ENCODE results near the gene USP33. TPM values are rescaled to one million over a fixed set of nuclear protein-coding genes. Genes with fewer than 3 reads are reported as not detected.
"Not testable (repeated sequence)": the region's sequence is repeated elsewhere in the genome, so short reads cannot be mapped to it uniquely, and the experiment has no call there.

The USP33 gene
- total RNA-seq, 1 donor from 2014 or later = 53.1 TPM

DNA sequence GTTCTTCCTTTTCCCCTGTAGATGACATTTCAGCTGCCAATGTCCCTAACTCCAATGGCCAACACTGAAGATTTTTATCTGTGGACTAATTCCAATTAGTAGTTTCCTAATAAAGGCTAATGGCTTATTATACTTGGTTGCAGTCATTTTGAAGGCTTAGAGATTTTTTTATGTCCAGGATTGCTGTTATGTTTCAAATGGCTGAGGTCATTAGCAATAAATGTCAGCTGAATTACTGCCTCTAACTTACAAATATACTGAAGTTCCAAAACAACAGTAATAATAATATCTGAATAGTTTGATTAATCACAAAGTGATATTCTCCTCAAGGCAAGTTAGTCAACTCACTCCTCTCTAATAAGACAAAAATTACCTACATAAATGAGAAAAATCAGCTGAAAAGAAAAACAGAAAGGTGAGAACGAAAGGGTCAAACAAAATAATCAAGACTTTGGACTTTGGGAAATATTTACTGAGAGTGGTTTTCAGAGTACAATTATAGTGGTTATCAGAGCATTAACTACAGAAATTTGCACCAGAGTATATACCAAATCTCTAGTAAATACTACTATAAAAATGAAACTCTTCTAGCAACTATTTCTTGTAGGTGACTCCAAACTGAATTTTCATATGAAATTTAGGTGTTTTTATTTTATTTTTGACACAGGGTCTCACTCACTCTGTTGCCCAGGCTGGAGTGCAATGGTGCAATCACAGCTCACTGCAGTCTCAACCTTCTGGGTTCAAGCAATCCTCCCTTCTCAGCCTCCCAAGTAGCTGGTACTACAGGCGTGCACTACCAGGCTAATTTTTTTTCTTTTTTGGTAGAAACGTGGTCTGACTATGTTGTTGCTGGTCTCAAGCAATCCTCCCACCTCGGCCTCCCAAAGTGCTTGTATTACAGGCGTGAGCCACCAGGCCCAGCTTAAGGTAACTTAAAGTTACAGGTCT lies 80.7 kb downstream of the USP33 start:
- Mint-ChIP-seq H3K4me1 (ENCODE audit: low read depth) (peaks cover 36% of the 10 kb centered on the region), H3K9me3 (no peaks in the 10 kb centered on the region), H3K27ac (no peak overlapping the region), H3K27me3 (ENCODE audit: insufficient read depth) (no peaks in the 10 kb centered on the region), H3K4me3 (no peak overlapping the region), H3K36me3 (ENCODE audit: low read depth) (peaks cover 5% of the 10 kb centered on the region)
- intact Hi-C loops (cut with micrococcal nuclease) = no loop called here
- no peak for DNase-seq (ENCODE audit: low spot score)

DNA sequence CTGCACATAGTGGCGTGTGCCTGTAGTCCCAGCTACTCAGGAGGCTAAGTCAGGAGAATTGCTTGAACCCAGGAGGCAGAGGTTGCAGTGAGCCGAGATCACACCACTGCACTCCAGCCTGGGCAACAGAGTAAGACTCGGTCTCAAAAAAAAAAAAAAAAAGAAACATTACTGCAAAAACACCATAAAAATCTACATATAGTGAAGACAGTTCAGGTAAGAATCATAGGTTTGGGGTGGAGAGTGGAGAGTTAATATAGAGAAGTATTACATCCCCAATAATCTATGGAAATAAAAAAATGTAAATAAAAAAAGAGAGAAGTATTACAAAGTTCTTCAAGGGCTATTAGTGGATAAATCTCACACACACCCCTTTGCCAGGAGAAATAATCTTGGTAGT lies 84.8 kb downstream of the USP33 start:
- H3K9me3 Mint-ChIP-seq; H3K27ac Mint-ChIP-seq; DNase-seq (ENCODE audit: low spot score); H3K36me3 Mint-ChIP-seq (ENCODE audit: low read depth); H3K27me3 Mint-ChIP-seq (ENCODE audit: insufficient read depth); intact Hi-C loops (cut with micrococcal nuclease); H3K4me3 Mint-ChIP-seq: not testable (repeated sequence)
- peaks cover 51% of the 10 kb centered on the region for H3K4me1 Mint-ChIP-seq (ENCODE audit: low read depth)

DNA sequence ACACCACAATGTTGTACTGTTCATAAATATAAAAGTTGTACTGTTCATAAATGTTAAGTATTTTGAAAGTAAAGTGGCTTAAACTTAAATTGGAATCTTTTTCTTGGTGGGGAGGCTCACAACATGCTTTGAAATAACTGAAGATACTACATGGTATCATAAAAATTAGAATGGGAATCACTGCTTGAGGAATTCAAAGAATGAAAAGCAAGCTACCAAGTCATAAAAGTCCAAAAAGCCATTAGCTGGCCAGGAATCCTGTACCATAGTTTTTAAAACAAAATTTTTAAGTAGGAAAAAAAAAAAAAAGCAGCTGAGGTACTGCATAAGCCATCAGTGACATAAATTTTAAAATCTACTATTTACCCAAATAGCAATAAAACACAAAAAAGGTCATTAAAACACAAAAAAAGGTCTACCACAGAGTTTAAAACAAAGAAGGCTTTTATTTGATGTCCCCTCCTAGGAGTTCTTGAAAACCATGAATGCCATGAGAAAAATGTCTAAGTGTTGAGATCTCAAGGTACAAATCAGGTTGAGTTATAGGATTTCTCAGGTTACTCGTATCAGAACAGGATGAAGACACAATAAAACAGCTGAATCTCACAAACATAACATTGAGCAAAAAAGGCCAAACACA lies 85.8 kb downstream of the USP33 start:
- no peak overlapping the region for H3K27ac Mint-ChIP-seq
- H3K27me3 Mint-ChIP-seq (ENCODE audit: insufficient read depth) = no peaks in the 10 kb centered on the region
- no peak for DNase-seq (ENCODE audit: low spot score)
- intact Hi-C loops (cut with micrococcal nuclease) = no loop called here
- H3K4me1 Mint-ChIP-seq (ENCODE audit: low read depth) = peaks cover 54% of the 10 kb centered on the region
- no peak overlapping the region for H3K4me3 Mint-ChIP-seq
- H3K36me3 Mint-ChIP-seq (ENCODE audit: low read depth) = peaks cover 3% of the 10 kb centered on the region
- no peaks in the 10 kb centered on the region for H3K9me3 Mint-ChIP-seq

DNA sequence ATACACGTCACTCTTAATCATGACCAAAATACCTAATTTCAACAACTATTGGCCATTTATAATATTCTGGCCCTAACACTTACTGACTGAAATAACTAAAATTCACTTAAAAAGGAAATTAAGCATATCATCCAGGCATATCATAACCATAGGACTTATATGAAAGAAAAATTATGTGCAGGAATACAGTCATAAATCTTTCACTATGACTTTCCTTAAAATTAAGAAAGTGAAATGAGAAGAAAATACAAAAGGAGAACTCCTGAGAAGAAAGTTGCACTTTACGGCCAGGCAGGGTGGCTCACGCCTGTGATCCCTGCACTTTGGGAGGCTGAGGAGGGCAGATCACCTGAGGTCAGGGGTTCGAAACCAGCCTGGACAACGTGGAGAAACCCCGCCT lies 86.6 kb downstream of the USP33 start:
- Mint-ChIP-seq H3K36me3 (ENCODE audit: low read depth) (peaks cover 3% of the 10 kb centered on the region), H3K27ac (no peak overlapping the region), H3K4me1 (ENCODE audit: low read depth) (peaks cover 52% of the 10 kb centered on the region), H3K9me3 (no peaks in the 10 kb centered on the region), H3K4me3 (no peak overlapping the region), H3K27me3 (ENCODE audit: insufficient read depth) (no peaks in the 10 kb centered on the region)
- DNase-seq (ENCODE audit: low spot score) = no peak
- intact Hi-C loops (cut with micrococcal nuclease) = no loop called here

DNA sequence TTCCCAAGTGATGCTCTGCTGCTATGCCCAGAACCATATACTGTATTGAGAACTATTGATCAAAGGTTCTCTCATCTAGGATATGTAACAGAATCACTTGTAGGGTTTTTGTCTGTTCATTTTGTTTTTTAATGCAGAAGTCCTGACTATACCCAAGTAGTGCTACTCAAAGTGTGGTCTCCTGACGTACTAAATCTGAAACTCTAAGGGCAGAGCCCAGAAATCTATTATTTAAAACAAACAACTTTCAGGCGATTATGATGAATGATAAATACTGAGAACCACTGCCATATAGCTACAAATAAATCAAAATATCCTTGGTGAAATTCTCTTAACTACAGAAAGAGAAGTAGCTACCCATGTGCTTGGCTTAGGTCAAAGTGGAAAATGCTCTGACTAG lies 87.3 kb downstream of the USP33 start:
- Mint-ChIP-seq H3K36me3 (ENCODE audit: low read depth) (peaks cover 3% of the 10 kb centered on the region), H3K27ac (no peak overlapping the region), H3K9me3 (no peaks in the 10 kb centered on the region), H3K4me1 (ENCODE audit: low read depth) (peaks cover 54% of the 10 kb centered on the region), H3K27me3 (ENCODE audit: insufficient read depth) (no peaks in the 10 kb centered on the region), H3K4me3 (no peak overlapping the region)
- DNase-seq (ENCODE audit: low spot score) = no peak
- intact Hi-C loops (cut with micrococcal nuclease) = no loop called here

DNA sequence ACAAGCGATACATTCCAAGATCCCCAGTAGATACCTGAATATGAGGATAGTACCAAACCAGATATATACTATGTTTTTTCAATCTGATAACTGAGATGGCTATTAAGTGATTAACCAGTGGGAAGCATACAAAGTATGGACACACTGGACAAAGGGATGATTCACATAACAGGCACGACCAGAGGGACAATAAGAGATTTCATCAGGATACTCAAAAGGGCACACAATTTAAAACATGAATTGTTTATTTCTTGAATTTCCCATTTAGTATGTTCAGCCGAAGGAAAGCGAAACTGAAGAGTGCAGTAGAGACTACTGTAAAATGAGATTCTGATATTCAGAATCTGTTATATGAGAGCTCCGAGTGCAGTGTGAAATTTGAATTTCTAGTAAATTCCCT lies 87.8 kb downstream of the USP33 start:
- no peaks in the 10 kb centered on the region for H3K9me3 Mint-ChIP-seq
- H3K4me1 Mint-ChIP-seq (ENCODE audit: low read depth) = peaks cover 56% of the 10 kb centered on the region
- intact Hi-C loops (cut with micrococcal nuclease) = no loop called here
- H3K27me3 Mint-ChIP-seq (ENCODE audit: insufficient read depth) = no peaks in the 10 kb centered on the region
- no peak overlapping the region for H3K4me3 Mint-ChIP-seq
- no peak overlapping the region for H3K27ac Mint-ChIP-seq
- DNase-seq (ENCODE audit: low spot score) = no peak
- peaks cover 3% of the 10 kb centered on the region for H3K36me3 Mint-ChIP-seq (ENCODE audit: low read depth)

DNA sequence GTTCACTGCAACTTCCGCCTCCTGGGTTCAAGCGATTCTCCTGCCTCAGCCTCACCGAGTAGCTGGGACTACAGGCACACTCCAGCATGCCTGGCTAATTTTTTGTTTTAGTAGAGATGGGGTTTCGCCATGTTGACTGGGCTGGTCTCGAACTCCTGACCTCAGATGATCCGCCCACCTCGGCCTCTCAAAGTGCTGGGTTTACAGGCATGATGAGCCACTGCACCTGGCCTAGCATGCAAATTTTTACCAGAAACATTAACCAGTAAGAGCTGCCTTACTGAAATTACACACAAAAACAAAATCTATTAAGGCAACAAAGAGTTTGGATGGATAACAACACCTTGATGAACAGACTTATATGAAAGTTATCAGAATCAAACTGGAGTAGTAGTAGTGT lies 89.3 kb downstream of the USP33 start:
- Mint-ChIP-seq H3K4me1 (ENCODE audit: low read depth) (peaks cover 56% of the 10 kb centered on the region), H3K36me3 (ENCODE audit: low read depth) (peaks cover 2% of the 10 kb centered on the region), H3K27ac (no peak overlapping the region), H3K9me3 (no peaks in the 10 kb centered on the region), H3K4me3 (no peak overlapping the region), H3K27me3 (ENCODE audit: insufficient read depth) (no peaks in the 10 kb centered on the region)
- intact Hi-C loops (cut with micrococcal nuclease) = no loop called here
- DNase-seq (ENCODE audit: low spot score) = no peak

DNA sequence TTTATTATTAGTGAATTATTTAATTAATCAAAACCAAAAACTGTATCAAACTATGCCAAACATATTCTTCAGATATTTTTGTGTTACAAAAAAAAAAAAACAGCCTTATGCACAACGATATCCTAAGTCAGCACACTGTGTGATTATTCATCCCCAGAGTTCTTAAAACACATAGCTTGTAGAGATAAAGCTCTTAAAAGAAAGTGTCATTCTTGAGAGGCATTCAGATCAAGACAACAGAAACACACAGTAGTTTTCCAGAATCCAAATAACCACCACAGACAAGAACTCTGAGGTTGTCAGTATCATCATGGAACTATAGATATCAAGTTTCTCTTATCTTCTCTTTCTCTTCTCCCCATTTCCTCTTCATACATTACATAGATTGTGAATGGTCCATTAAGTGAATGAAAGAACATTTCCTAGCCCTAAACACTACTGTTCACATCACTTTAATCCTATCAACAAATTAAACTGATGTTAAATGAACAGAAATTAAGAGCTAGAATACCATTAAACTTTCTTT lies 90.7 kb downstream of the USP33 start:
- Mint-ChIP-seq H3K27ac (peak overlapping the region; percentile 27), H3K9me3 (no peaks in the 10 kb centered on the region), H3K27me3 (ENCODE audit: insufficient read depth) (no peaks in the 10 kb centered on the region), H3K4me3 (no peak overlapping the region), H3K36me3 (ENCODE audit: low read depth) (peaks cover 2% of the 10 kb centered on the region), H3K4me1 (ENCODE audit: low read depth) (peaks cover 53% of the 10 kb centered on the region)
- DNase-seq (ENCODE audit: low spot score) = no peak
- intact Hi-C loops (cut with micrococcal nuclease) = no loop called here

DNA sequence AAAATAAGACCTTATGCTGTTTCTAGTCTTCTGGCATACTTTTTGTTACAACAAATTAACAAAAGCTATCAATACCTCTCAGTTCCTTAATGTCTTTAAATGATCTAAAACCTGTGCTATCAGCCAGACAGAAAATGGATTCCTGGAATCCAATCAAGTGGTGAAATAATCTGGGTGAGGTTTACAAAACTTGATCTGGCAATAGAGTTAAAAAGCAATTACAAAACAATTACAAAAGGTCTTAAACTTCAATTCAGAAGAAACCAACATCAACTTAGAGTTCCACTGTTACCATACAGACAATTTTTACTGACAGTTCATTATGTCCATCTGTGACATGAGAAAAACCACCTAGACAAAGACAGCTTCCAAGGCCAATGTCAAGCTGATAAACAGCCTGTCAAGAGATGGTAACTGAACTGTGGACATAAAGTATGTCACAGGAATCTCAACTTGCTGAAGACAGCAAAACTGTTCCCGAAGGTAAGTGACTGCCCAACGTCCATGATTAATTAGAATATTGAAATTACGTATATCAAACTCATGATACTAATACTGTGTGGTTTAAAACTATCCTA lies 94.6 kb downstream of the USP33 start:
- Mint-ChIP-seq H3K27me3 (ENCODE audit: insufficient read depth) (no peaks in the 10 kb centered on the region), H3K27ac (no peak overlapping the region), H3K4me1 (ENCODE audit: low read depth) (peaks cover 24% of the 10 kb centered on the region), H3K9me3 (no peaks in the 10 kb centered on the region), H3K4me3 (no peak overlapping the region), H3K36me3 (ENCODE audit: low read depth) (peaks cover 6% of the 10 kb centered on the region)
- intact Hi-C loops (cut with micrococcal nuclease) = no loop called here
- no peak for DNase-seq (ENCODE audit: low spot score)

DNA sequence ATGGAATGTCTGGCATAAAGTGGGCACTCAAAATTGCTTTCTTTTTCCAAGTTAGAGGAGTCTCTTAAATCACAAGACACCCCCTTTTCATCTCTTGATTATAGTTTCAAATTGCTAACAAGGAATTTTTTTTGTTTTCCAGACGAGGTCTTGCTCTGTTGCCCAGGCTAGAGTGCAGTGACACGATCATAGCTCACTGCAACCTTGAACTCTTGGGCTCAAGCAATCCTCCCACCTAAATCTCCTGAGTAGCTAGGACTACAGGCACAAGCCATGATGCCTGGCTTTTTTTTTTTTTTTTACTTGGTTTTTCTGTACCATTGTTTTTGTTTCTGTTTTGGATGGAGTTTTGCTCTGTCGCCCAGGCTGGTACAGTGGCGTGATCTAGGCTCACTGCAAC lies 98.0 kb downstream of the USP33 start:
- Mint-ChIP-seq H3K27ac (no peak overlapping the region), H3K4me3 (no peak overlapping the region), H3K36me3 (ENCODE audit: low read depth) (peaks cover 6% of the 10 kb centered on the region), H3K27me3 (ENCODE audit: insufficient read depth) (no peaks in the 10 kb centered on the region), H3K9me3 (no peaks in the 10 kb centered on the region), H3K4me1 (ENCODE audit: low read depth) (peaks cover 5% of the 10 kb centered on the region)
- DNase-seq (ENCODE audit: low spot score) = no peak
- intact Hi-C loops (cut with micrococcal nuclease) = no loop called here

DNA sequence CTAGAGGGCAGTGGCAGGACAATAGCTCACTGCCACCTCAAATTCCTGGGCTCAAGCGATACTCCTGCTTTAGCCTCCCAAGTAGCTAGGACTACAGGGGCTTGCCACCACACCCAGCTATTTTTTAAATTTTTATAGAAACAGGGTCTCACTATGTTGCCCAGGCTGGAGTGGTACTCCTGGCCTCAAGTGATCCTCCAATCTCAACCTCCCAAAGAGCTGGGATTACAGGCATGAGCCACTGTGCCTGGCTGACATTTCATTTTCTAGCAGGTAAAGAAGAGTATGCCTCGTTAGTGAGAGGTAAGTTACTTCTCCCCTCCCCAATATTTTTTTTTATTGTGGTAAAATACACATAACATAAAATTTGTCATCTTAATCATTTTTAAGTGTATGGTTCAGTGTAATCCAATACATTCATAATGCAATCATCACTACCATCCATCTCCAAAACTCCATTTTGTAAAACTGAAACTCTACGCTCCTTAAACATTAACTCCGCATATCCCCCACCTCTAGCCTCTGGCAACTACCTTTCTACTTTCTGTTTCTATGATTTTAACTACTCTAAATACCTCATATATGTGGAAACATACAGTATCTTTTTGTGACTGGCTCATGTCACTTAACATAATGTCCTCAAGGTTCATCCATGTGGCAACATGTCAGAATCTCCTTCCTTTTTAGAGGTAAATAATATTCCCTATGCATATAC lies 99.6 kb downstream of the USP33 start:
- intact Hi-C loops (cut with micrococcal nuclease) = no loop called here
- no peaks in the 10 kb centered on the region for H3K9me3 Mint-ChIP-seq

DNA sequence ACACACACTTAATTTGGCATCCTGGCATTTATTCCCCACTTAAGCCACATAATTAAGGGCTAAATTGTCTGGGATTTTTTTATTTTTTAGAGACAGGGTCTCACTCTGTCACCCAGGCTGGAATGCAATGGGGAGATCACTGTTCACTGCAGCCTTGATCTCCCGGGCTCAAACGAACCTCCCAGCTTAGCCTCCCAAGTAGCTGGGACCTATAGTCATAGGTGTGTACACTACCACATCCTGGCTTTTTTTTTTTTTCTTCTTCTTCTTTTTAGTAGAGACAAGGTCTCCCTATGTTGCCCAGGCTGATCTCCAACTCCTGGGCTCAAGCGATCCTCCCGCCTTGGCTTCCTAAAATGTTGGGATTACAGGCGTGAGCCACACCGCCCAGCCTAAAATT lies 101.4 kb downstream of the USP33 start:
- Mint-ChIP-seq H3K4me3 (no peak overlapping the region), H3K4me1 (ENCODE audit: low read depth) (peaks cover 9% of the 10 kb centered on the region), H3K27me3 (ENCODE audit: insufficient read depth) (no peaks in the 10 kb centered on the region), H3K9me3 (no peaks in the 10 kb centered on the region), H3K27ac (no peak overlapping the region), H3K36me3 (ENCODE audit: low read depth) (peaks cover 2% of the 10 kb centered on the region)
- DNase-seq (ENCODE audit: low spot score) = no peak
- intact Hi-C loops (cut with micrococcal nuclease) = no loop called here

More for the DNA sequence above, 99.6 kb downstream of the USP33 start:
- peaks cover 11% of the 10 kb centered on the region for H3K4me1 Mint-ChIP-seq (ENCODE audit: low read depth)
- no peak overlapping the region for H3K27ac Mint-ChIP-seq
- no peak for DNase-seq (ENCODE audit: low spot score)
- H3K36me3 Mint-ChIP-seq (ENCODE audit: low read depth) = peaks cover 4% of the 10 kb centered on the region
- H3K4me3 Mint-ChIP-seq = no peak overlapping the region
- H3K27me3 Mint-ChIP-seq (ENCODE audit: insufficient read depth) = no peaks in the 10 kb centered on the region
